NB4 (cell line): Measurements from ENCODE around the gene CDH3.

Source experiments
- TF ChIP-seq, protein P1 (sequence below): IDR thresholded peaks from one replicate; pipeline ENCODE4 v1.5.1; 2012; ENCODE audit warnings: low read depth, low read length
- TF ChIP-seq, protein P2 (sequence below): IDR thresholded peaks from 2 replicates; pipeline ENCODE4 v1.6.1; 2011; ENCODE audit warnings: low read depth, low read length

DNA sequence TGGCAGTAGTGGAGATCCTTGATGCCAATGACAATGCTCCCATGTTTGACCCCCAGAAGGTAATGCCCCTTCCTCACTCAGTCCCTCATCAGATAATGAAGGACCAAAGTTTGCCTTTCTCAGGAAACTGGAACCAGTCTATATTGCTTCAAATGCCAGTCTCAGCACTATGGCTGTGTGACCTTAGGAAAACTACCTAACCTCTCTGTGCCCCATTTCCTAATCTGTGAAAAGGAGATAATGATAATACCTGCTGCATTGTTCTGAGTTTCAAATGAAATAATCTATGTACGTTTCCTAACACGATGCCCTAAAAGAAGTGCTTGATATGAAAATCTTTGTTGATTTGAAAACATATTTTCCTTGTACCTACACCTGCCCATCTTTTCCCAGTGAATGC, 35.9 kb downstream of the CDH3 start:
- TF ChIP-seq, protein P1, sequence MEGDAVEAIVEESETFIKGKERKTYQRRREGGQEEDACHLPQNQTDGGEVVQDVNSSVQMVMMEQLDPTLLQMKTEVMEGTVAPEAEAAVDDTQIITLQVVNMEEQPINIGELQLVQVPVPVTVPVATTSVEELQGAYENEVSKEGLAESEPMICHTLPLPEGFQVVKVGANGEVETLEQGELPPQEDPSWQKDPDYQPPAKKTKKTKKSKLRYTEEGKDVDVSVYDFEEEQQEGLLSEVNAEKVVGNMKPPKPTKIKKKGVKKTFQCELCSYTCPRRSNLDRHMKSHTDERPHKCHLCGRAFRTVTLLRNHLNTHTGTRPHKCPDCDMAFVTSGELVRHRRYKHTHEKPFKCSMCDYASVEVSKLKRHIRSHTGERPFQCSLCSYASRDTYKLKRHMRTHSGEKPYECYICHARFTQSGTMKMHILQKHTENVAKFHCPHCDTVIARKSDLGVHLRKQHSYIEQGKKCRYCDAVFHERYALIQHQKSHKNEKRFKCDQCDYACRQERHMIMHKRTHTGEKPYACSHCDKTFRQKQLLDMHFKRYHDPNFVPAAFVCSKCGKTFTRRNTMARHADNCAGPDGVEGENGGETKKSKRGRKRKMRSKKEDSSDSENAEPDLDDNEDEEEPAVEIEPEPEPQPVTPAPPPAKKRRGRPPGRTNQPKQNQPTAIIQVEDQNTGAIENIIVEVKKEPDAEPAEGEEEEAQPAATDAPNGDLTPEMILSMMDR: no peak
- TF ChIP-seq, protein P2, sequence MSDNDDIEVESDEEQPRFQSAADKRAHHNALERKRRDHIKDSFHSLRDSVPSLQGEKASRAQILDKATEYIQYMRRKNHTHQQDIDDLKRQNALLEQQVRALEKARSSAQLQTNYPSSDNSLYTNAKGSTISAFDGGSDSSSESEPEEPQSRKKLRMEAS: no peak
